ENCODE measurements around the gene TRMT10C. TPM values are rescaled to one million over a fixed set of nuclear protein-coding genes. Genes with fewer than 3 reads are reported as not detected.

Gene TRMT10C
- total and polyA plus RNA-seq, 9 of the 15 experiments (the other 6 are each of a cell fraction or from before 2014, with no cell fraction given), result 48.6 to 106 (median 63.9) TPM

DNA sequence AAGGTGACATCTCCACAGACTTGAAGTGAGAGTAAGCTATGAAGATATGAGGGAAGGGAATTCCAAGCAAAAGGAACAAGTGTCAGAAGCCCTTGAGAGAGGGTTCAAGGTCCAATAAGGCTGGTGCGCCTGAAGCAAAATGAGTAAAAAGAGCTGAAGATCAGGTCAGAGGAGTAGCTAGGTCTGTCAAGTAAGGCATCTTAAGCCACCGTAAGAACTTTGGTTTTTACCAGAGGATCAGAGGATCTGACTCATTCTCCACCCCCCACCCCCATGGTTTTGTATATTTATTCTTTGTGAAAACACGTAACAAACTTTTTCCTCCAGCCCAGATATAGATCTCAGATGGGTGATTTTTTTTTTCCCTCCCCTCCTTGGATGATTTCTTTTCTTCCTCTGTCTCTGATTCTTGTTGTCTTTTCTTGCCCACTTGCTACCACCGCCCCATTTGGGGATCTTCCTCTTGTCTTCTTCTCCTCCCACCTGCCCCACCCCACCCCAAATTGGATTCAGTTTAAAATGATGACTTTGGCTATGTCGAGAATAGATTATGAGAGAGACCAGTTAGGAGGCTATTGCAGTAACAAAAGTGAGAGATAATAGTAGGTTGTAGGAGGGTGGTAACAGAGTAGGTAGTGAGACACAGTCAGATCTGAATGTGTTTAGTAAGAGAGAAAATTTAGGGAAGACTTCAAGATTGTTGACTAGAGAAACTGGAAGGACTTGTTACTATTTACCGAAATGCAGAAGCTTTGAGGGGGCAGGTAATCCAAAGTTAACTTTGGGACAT, 6.1 kb downstream of the TRMT10C start:
- peak; percentile 30; the same call in 1 of the 2 replicates for TF ChIP-seq JUND (IDR thresholded peaks at IDR 0.05; ENCODE audit: borderline replicate concordance, low read depth, low read length)
- no peak for TF ChIP-seq JUND (tag; IDR thresholded peaks at IDR 0.05; ENCODE audit: borderline replicate concordance, low read depth, low read length)
- 0 out of 2 replicates have a peak, but pooled peaks have one; percentile 17 for TF ChIP-seq ARID1B (IDR thresholded peaks at IDR 0.05)
- TF ChIP-seq POLR2AphosphoS5 (IDR thresholded peaks at IDR 0.05; ENCODE audit: control insufficient read depth, insufficient read depth, low read depth, low read length), result peak; percentile 37; the same call in 1 of the 2 replicates
- peak; percentile 44 for TF ChIP-seq FOSL1 (tag; conservative IDR thresholded peaks at IDR 0.05)
- TF ChIP-seq, protein P1, sequence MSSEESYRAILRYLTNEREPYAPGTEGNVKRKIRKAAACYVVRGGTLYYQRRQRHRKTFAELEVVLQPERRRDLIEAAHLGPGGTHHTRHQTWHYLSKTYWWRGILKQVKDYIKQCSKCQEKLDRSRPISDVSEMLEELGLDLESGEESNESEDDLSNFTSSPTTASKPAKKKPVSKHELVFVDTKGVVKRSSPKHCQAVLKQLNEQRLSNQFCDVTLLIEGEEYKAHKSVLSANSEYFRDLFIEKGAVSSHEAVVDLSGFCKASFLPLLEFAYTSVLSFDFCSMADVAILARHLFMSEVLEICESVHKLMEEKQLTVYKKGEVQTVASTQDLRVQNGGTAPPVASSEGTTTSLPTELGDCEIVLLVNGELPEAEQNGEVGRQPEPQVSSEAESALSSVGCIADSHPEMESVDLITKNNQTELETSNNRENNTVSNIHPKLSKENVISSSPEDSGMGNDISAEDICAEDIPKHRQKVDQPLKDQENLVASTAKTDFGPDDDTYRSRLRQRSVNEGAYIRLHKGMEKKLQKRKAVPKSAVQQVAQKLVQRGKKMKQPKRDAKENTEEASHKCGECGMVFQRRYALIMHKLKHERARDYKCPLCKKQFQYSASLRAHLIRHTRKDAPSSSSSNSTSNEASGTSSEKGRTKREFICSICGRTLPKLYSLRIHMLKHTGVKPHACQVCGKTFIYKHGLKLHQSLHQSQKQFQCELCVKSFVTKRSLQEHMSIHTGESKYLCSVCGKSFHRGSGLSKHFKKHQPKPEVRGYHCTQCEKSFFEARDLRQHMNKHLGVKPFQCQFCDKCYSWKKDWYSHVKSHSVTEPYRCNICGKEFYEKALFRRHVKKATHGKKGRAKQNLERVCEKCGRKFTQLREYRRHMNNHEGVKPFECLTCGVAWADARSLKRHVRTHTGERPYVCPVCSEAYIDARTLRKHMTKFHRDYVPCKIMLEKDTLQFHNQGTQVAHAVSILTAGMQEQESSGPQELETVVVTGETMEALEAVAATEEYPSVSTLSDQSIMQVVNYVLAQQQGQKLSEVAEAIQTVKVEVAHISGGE (CRISPR knock-in tag; IDR thresholded peaks at IDR 0.05), result no peak
- TF ChIP-seq SUPT5H (IDR thresholded peaks at IDR 0.05), result peak; percentile 27; the same call in 1 of the 2 replicates
- TF ChIP-seq BACH1 (tag; IDR thresholded peaks at IDR 0.05), result no peak
- TF ChIP-seq POLR2A (conservative IDR thresholded peaks at IDR 0.05), result 0 out of 2 replicates have a peak, but pooled peaks have one; percentile 20
- Histone ChIP-seq H3K9ac (ENCODE audit: insufficient read depth in 1 of 2, low read depth in 2 of 2, low read length in 2 of 2) (no peak overlapping the region), H3K4me1 (replicated peaks in 1 of 2; ENCODE audit: control insufficient read depth in 2 of 2, insufficient read depth in 2 of 2, low read length in 2 of 2) (peaks cover 10 to 22% of the 10 kb centered on the region in 2 experiments; a peak in 3 of 5 replicates), H4K20me1 (replicated peaks; ENCODE audit: control insufficient read depth, insufficient read depth, low read length) (peaks cover 10% of the 10 kb centered on the region; the same call in 1 of the 2 replicates), H3K36me3 (ENCODE audit: control insufficient read depth, insufficient read depth, low read length) (peaks cover 52% of the 10 kb centered on the region; the same call in 2 of the 3 replicates), H3K4me3 (no peak overlapping the region), H2AFZ (ENCODE audit: low read depth, low read length) (no peak overlapping the region), H3K4me2 (ENCODE audit: insufficient read depth, low read length) (no peak overlapping the region; the same call in 1 of the 2 replicates), H3K9me1 (ENCODE audit: control insufficient read depth, insufficient read depth, low read length) (no peaks in the 10 kb centered on the region), H3K9me3 (replicated peaks; ENCODE audit: control insufficient read depth, insufficient read depth, low read depth, low read length) (no peaks in the 10 kb centered on the region), H3K27me3 (ENCODE audit: control insufficient read depth in 2 of 2, insufficient read depth in 2 of 2, low read length in 2 of 2) (no peaks in the 10 kb centered on the region), H3K27ac (ENCODE audit: extremely low read depth, low read depth, low read length) (no peak overlapping the region), H3K79me2 (ENCODE audit: control insufficient read depth, insufficient read depth, low read length) (peaks cover 50% of the 10 kb centered on the region)
- FAIRE-seq, result no peak
- BruUV-seq (replicated peaks), result no TSS peak
- in situ Hi-C loops (cut with MboI) (no loop called here), intact Hi-C loops (cut with micrococcal nuclease) (loop anchor here (10.0 kb wide), 1 partner anchor 183 kb away; no protein-coding TSS in a partner anchor)
- ChIA-PET CTCF (ENCODE audit: low intra/inter-chr PET ratio) (no interaction called here), POLR2A (interaction anchor here (0.5 to 1.0 kb wide), 3 partner anchors 67 to 207 kb away, joined by 3 read pairs; no protein-coding TSS in a partner anchor)
- peak; percentile 20; the same call in 2 of the 3 replicates for ATAC-seq
- DNase-seq (ENCODE audit: extremely low read depth in 1 of 4, low spot score in 3 of 4), result peak in 3 of 4 experiments; percentile 15 to 32 (median 23)
- WGBS (ENCODE audit: insufficient coverage, low coverage, missing lambda C conversion rate), result 47% methylated on average over 5 of the region's 6 CpGs
